BLaER1 (cell line): ENCODE measurements around the gene CEP112.
"Not testable (repeated sequence)": the region's sequence is repeated elsewhere in the genome, so short reads cannot be mapped to it uniquely, and the experiment has no call there.

Source experiments
- H3K27ac ChIP-seq: shearing (Covaris generic); formaldehyde crosslinking; 2 replicates; pipeline ENCODE4 v1.8.1; 2022
- H3K27me3 ChIP-seq: shearing (Covaris generic); formaldehyde crosslinking; 2 replicates; pipeline ENCODE4 v1.8.1; 2022
- H3K36me3 ChIP-seq: shearing (Covaris generic); formaldehyde crosslinking; 2 replicates; pipeline ENCODE4 v1.8.1; 2022
- H3K4me1 ChIP-seq: shearing (Covaris generic); formaldehyde crosslinking; 2 replicates; pipeline ENCODE4 v1.8.1; 2022
- H3K4me2 ChIP-seq: shearing (Covaris generic); formaldehyde crosslinking; 2 replicates; pipeline ENCODE4 v1.8.1; 2022
- H3K4me3 ChIP-seq: shearing (Covaris generic); formaldehyde crosslinking; 2 replicates; pipeline ENCODE4 v1.8.1; 2022
- H3K9ac ChIP-seq: shearing (Covaris generic); formaldehyde crosslinking; 2 replicates; pipeline ENCODE4 v1.8.1; 2022
- H3K9me3 ChIP-seq: shearing (Covaris generic); formaldehyde crosslinking; 2 replicates; pipeline ENCODE4 v1.8.1; 2022
- H4K20me1 ChIP-seq: shearing (Covaris generic); formaldehyde crosslinking; 2 replicates; pipeline ENCODE4 v1.8.1; 2022
- Cebpa-rat ChIP-seq: shearing (Covaris generic); IDR thresholded peaks from 2 replicates; pipeline ENCODE4 v1.8.1; 2022

CEP112 gene

GRCh38 chr17:65833214-65833613 is 358.7 kb downstream of the CEP112 start:
- no peaks in the 10 kb centered on the region for H3K27me3 ChIP-seq
- no peak for TF ChIP-seq Cebpa-rat
- no peak overlapping the region for H3K4me2 ChIP-seq
- H3K4me3 ChIP-seq = peak overlapping the region; percentile 0; the same call in 1 of the 2 replicates
- H3K9ac ChIP-seq = no peak overlapping the region
- no peaks in the 10 kb centered on the region for H3K36me3 ChIP-seq
- peaks cover 25% of the 10 kb centered on the region for H3K4me1 ChIP-seq
- H4K20me1 ChIP-seq = no peaks in the 10 kb centered on the region
- H3K27ac ChIP-seq = no peak overlapping the region
- H3K9me3 ChIP-seq = peaks cover 73% of the 10 kb centered on the region

- no peak for TF ChIP-seq Cebpa-rat
- H3K27ac ChIP-seq = no peak overlapping the region
- no peaks in the 10 kb centered on the region for H4K20me1 ChIP-seq
- no peak overlapping the region for H3K4me3 ChIP-seq
- no peaks in the 10 kb centered on the region for H3K36me3 ChIP-seq
- no peak overlapping the region for H3K9ac ChIP-seq
- peaks cover 57% of the 10 kb centered on the region for H3K9me3 ChIP-seq
- H3K4me1 ChIP-seq = peaks cover 15% of the 10 kb centered on the region
- no peak overlapping the region for H3K4me2 ChIP-seq
- no peaks in the 10 kb centered on the region for H3K27me3 ChIP-seq
Measured at GRCh38 chr17:65830356-65830755, 361.6 kb downstream of the CEP112 start.

GRCh38 chr17:65826577-65826976 is 365.4 kb downstream of the CEP112 start:
- not testable (repeated sequence) for H3K27ac ChIP-seq, H3K4me1 ChIP-seq, H3K27me3 ChIP-seq, H3K4me3 ChIP-seq, H4K20me1 ChIP-seq, H3K9ac ChIP-seq, H3K4me2 ChIP-seq, H3K36me3 ChIP-seq
- peaks cover 19% of the 10 kb centered on the region for H3K9me3 ChIP-seq

- no peaks in the 10 kb centered on the region for H3K36me3 ChIP-seq
- no peak for TF ChIP-seq Cebpa-rat
- H3K9me3 ChIP-seq = peaks cover 4% of the 10 kb centered on the region; the same call in 1 of the 2 replicates
- no peak overlapping the region for H3K4me3 ChIP-seq
- H3K4me1 ChIP-seq = no peaks in the 10 kb centered on the region
- no peaks in the 10 kb centered on the region for H3K27me3 ChIP-seq
- H4K20me1 ChIP-seq = no peaks in the 10 kb centered on the region
- no peak overlapping the region for H3K9ac ChIP-seq
- no peak overlapping the region for H3K4me2 ChIP-seq
- H3K27ac ChIP-seq = no peak overlapping the region
Measured at GRCh38 chr17:65824901-65825300, 367.0 kb downstream of the CEP112 start.

- TF ChIP-seq Cebpa-rat = no peak
- H4K20me1 ChIP-seq = no peaks in the 10 kb centered on the region
- H3K4me3 ChIP-seq = no peak overlapping the region
- no peaks in the 10 kb centered on the region for H3K36me3 ChIP-seq
- H3K4me1 ChIP-seq = no peaks in the 10 kb centered on the region
- no peaks in the 10 kb centered on the region for H3K9me3 ChIP-seq
- no peak overlapping the region for H3K27ac ChIP-seq
- H3K4me2 ChIP-seq = no peak overlapping the region
- H3K9ac ChIP-seq = no peak overlapping the region
- H3K27me3 ChIP-seq = no peaks in the 10 kb centered on the region
Measured at GRCh38 chr17:65823713-65824112, 368.2 kb downstream of the CEP112 start.

- H3K27ac ChIP-seq = no peak overlapping the region
- no peaks in the 10 kb centered on the region for H4K20me1 ChIP-seq
- no peak overlapping the region for H3K9ac ChIP-seq
- TF ChIP-seq Cebpa-rat = no peak
- no peaks in the 10 kb centered on the region for H3K4me1 ChIP-seq
- no peaks in the 10 kb centered on the region for H3K9me3 ChIP-seq
- no peak overlapping the region for H3K4me2 ChIP-seq
- H3K36me3 ChIP-seq = no peaks in the 10 kb centered on the region
- no peak overlapping the region for H3K4me3 ChIP-seq
- H3K27me3 ChIP-seq = no peaks in the 10 kb centered on the region
Measured at GRCh38 chr17:65820811-65821210, 371.1 kb downstream of the CEP112 start.

- H3K27ac ChIP-seq = no peak overlapping the region
- no peaks in the 10 kb centered on the region for H3K9me3 ChIP-seq
- H3K27me3 ChIP-seq = no peaks in the 10 kb centered on the region
- H3K36me3 ChIP-seq = no peaks in the 10 kb centered on the region
- H3K4me2 ChIP-seq = no peak overlapping the region
- H4K20me1 ChIP-seq = no peaks in the 10 kb centered on the region
- H3K9ac ChIP-seq = no peak overlapping the region
- TF ChIP-seq Cebpa-rat = no peak
- H3K4me1 ChIP-seq = no peaks in the 10 kb centered on the region
- no peak overlapping the region for H3K4me3 ChIP-seq
Measured at GRCh38 chr17:65820306-65820705, 371.6 kb downstream of the CEP112 start.

- no peaks in the 10 kb centered on the region for H3K9me3 ChIP-seq
- no peak overlapping the region for H3K27ac ChIP-seq
- no peak for TF ChIP-seq Cebpa-rat
Measured at GRCh38 chr17:65819810-65820209, 372.1 kb downstream of the CEP112 start.

GRCh38 chr17:65817951-65818350 is 374.0 kb downstream of the CEP112 start:
- no peak for TF ChIP-seq Cebpa-rat
- H3K36me3 ChIP-seq = no peaks in the 10 kb centered on the region
- no peaks in the 10 kb centered on the region for H3K27me3 ChIP-seq
- no peak overlapping the region for H3K9ac ChIP-seq
- no peak overlapping the region for H3K27ac ChIP-seq
- no peaks in the 10 kb centered on the region for H4K20me1 ChIP-seq
- H3K4me3 ChIP-seq = no peak overlapping the region
- H3K9me3 ChIP-seq = 0 out of 2 replicates have a peak, but pooled peaks cover 4% of the 10 kb centered on the region
- no peak overlapping the region for H3K4me2 ChIP-seq
- H3K4me1 ChIP-seq = no peaks in the 10 kb centered on the region

More at GRCh38 chr17:65819810-65820209, 372.1 kb downstream of the CEP112 start:
- H3K4me3 ChIP-seq = no peak overlapping the region
- no peaks in the 10 kb centered on the region for H3K27me3 ChIP-seq
- H3K36me3 ChIP-seq = no peaks in the 10 kb centered on the region
- H3K4me1 ChIP-seq = no peaks in the 10 kb centered on the region
- no peak overlapping the region for H3K9ac ChIP-seq
- no peak overlapping the region for H3K4me2 ChIP-seq
- H4K20me1 ChIP-seq = no peaks in the 10 kb centered on the region

- H3K4me3 ChIP-seq = no peak overlapping the region
- no peaks in the 10 kb centered on the region for H3K36me3 ChIP-seq
- H3K27me3 ChIP-seq = no peaks in the 10 kb centered on the region
- no peak for TF ChIP-seq Cebpa-rat
- H3K9ac ChIP-seq = no peak overlapping the region
- no peaks in the 10 kb centered on the region for H4K20me1 ChIP-seq
- H3K4me2 ChIP-seq = no peak overlapping the region
- H3K4me1 ChIP-seq = peaks cover 7% of the 10 kb centered on the region; the same call in 1 of the 2 replicates
- no peak overlapping the region for H3K27ac ChIP-seq
- peaks cover 7% of the 10 kb centered on the region; the same call in 1 of the 2 replicates for H3K9me3 ChIP-seq
Measured at GRCh38 chr17:65814418-65814817, 377.5 kb downstream of the CEP112 start.

- Histone ChIP-seq H3K27ac (no peak overlapping the region), H3K4me3 (no peak overlapping the region), H3K4me2 (no peak overlapping the region), H4K20me1 (no peaks in the 10 kb centered on the region), H3K27me3 (no peaks in the 10 kb centered on the region), H3K9me3 (peaks cover 17% of the 10 kb centered on the region), H3K4me1 (peaks cover 7% of the 10 kb centered on the region; the same call in 1 of the 2 replicates), H3K9ac (no peak overlapping the region), H3K36me3 (0 out of 2 replicates have a peak, but pooled peaks cover 3% of the 10 kb centered on the region)
- no peak for TF ChIP-seq Cebpa-rat
Measured at GRCh38 chr17:65813306-65813705, 378.6 kb downstream of the CEP112 start.
